ENCODE data around the gene CEP120.
A peak's percentile ranks its signal among the peaks of the same experiment; 100 is the strongest.
"Not testable (repeated sequence)": the region's sequence is repeated elsewhere in the genome, so short reads cannot be mapped to it uniquely, and the experiment has no call there.

CEP120 gene

DNA sequence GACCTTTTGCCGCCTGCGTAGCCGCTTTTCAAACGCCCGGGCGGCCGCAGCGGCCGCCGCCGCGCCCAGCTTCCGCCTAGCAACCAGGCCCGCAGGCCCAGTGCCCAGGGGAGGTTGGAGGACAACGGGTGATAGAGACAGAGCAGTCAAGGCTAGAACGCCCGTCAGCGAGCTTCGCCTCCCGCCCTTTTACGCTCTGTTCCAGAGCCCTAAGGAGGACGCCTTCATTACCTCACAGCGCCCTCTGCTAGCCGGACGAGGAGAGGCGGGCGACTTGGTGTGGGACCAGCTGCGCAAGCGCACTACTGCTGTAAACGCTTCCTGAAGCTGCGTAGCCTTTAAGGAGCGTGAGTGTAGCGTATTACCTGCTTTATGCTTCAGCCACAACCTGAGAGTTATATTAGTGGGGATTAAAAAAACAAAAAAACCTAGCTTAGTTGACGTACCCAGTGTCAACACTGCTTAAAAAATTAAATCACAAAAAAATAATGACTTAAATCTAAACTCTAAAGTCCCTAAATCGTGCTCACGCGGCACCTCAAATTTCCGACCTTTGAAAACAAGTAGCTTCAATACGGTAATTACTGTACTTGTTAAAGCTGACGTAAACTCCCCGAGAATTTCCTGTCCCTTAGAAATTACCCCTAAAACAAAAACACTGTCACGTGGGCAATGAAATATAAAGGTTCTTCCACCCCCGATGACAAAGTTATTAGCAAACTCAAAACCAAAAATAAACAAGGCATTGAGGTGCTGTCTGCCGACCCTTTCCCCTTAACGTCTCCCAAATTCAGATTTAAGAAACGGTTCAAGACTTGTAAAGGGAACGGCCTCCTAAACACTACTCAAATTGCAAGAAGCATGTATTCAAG lies at the start of gene CEP120:
Gene CEP120, minus strand, starts transcription at position 126 of the 872 bp plus-strand sequence. CDS start 405 bp downstream, outside the sequence.
- DNase-seq: peak; percentile 97

DNA sequence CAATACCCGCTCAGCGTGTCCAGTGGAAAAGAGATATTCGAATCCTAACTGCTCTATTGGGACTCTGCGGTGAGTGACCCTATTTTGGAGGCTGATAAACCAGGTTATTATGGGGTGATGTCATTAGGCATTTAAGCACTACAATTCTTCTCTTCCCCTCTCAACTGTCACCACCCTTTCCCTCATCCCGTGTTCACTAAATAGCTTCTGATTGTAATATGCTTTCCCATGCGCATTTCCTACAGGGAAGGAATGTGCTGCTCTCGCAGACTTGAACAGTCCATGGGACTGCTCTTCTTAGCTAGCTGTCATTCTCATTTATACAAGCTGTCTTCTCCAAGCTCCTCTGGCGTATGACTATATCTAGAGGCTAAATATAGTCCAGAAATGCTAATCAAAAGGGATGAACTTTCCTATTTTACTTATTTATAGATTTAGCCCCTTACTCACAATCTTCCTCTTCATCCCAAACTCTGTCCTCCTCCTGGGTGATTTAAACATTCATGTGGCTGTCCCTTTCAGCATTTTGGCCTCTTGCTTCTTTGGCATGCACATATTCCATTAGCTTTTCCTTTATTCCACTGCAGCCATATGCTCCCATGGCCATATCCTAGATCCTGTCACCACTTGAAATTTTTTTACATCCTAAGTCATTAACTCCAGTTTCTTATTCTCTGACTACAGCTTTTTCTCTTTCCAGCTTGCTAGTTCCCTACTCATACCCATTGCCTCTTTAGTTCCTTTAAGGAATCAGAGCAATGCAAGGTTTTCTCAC lies 49.1 kb upstream of the CEP120 start:
- no peak for DNase-seq

DNA sequence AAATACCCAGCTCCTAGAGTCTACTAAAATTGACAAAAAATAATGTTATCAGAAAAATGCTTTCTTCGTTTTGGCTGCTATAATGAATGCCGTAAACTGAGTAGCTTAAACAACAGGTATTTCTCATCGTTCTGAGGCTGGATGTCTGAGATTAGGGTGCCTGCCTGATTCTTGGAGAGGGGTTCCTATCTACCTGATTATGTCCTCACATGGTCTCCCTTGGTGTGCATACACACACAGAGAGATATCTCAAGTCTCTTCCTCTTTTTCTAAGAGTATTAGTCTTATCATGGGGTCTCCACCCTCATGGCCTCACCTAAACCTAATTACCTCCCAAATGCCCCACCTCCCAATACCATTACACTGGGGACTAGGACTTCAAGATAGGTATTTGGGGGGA lies 48.2 kb upstream of the CEP120 start:
- no peak for DNase-seq

DNA sequence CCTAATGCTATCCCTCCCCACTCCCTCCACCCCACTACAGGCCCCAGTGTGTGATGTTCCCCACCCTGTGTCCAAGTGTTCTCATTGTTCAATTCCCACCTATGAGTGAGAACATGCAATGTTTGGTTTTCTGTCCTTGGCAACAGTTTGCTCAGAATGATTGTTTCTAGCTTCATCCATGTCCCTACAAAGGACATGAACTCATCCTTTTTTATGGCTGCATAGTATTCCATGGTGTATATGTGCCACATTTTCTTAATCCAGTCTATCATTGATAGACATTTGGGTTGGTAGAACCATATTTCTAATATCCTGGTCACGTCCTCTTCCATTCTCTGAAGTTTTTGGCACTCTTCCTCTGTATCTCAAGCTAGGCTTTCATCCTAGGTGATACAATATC lies 43.6 kb upstream of the CEP120 start:
- not testable (repeated sequence) for DNase-seq

DNA sequence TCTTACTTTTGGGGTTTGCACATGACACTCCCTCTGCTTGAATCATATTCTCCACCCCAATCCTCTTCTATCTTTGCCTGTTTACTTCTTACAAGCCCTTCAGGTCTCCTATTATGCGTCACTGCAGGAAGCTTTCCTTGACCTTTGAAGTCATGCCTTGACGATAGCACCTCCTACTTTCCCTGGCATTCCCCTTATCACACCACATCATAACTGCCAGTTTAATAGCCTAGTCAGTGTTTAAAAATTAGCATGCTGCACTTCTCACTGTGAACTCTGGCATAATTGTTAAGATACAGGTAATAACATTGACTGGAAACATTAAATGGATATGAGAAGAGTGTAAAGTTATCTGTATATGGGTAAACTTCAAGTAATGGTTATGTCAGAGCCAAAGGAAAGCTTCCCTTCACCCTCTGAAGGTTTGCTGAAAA lies 37.1 kb upstream of the CEP120 start:
- no peak for DNase-seq

DNA sequence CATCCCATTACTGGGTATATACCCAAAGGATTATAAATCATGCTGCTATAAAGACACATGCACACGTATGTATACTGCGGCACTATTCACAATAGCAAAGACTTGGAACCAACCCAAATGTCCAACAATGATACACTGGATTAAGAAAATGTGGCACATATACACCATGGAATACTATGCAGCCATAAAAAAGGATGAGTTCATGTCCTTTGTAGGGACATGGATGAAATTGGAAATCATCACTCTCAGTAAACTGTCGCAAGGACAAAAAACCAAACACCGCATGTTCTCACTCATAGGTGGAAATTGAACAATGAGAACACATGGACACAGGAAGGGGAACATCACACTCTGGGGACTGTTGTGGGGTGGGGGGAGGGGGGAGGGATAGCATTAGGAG lies 35.8 kb upstream of the CEP120 start:
- not testable (repeated sequence) for DNase-seq

DNA sequence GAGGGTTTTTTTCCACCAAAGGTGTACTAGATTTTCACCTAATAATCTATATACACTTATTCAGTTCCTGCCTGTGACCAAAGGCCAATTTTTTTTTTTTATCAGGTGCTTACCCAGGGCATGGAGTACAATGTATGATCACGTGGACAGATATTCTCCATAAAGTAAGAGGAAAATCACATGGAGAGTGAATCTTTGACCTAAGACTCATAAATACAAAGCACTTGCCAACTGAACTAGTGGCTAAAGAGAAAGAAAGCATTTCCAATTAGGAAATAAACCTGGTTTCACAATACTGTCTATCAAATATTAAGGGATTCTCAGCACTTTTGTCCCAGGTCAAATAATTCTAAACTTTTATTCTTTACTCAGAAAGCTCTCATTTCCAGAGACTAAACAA lies 33.0 kb upstream of the CEP120 start:
- DNase-seq: no peak

DNA sequence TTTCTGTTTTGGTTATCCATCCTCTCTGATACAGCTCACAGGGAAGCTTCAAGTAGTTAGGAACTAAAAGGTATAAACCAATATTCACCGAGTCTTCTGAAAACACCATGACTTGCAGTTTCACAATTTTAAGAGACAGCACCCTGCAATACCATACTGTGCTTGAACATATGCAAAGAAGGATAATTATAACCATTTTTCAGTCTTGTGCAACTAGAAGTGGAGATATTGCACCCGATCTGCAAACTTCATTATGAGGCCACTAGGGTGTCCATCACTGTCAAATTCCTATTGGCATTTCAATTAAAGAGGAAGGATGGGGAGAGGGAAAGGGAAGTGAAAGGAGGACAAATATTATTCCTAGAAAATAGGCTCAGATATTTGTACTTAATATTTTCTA lies 32.4 kb upstream of the CEP120 start:
- no peak for DNase-seq

DNA sequence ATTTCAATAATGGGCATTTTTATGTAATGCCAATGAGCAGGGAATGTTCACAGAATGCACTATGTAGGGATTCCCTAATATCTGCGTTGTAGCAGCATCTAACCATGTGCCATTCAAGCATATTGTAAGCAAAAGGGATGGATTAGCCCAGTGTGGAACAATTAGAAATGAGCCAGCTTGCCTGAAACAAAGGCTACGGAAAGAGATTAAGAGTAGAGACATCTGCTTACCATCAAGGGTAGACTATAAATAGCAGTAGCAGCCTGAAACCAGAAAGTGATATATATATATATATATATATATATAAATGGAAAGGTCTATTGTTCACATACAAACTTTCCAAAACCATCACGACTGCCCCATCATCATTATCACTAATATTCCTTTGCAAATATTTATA lies 31.9 kb upstream of the CEP120 start:
- no peak for DNase-seq

DNA sequence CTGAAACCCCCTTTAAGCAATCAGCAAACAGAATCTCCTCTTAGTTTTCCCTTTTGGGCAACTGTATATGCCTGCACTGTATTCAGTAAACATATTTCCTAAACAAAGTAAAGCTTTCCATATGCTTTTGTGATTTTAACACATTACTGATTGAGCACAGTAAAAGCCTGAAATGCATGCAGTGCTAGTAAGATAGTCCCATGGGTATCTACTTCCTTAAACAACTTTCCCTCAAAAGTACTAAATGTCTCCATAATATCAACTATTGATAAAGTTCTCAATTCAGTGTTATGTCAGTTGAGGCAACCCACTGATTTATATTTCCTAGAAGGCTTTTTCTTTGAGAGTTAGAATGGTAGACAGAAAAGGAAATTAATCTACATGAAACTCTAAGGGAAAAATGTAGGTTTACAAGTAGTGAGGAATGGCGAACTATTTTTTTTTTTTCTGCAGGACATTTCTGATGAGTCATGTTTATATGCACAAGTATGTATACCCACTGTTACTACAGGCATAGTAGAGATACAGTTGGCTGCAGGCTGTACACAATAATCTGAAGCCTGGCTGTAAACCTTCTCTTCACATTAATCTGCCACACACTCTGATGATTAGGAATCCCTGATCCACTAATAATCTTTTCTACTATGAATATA lies 31.2 kb upstream of the CEP120 start:
- no peak for DNase-seq

DNA sequence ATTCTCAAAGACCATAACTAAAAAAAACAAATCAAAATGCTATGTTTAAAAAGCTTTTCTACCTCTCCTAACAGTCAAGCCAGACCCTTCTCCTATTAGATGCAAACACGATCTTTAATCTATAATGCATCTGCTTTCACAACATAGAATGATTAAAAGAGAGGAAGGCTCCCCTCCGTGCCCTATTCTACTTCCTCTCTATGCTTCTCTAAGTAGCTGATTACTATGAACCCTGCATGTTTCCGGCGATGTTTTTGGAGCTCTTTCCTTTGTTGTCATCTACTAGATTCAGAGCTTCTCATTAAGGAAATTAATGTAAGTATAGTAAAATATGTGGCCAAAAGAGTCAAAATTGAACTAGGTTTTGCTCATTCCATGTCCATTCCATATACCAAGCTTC lies 29.2 kb upstream of the CEP120 start:
- no peak for DNase-seq

DNA sequence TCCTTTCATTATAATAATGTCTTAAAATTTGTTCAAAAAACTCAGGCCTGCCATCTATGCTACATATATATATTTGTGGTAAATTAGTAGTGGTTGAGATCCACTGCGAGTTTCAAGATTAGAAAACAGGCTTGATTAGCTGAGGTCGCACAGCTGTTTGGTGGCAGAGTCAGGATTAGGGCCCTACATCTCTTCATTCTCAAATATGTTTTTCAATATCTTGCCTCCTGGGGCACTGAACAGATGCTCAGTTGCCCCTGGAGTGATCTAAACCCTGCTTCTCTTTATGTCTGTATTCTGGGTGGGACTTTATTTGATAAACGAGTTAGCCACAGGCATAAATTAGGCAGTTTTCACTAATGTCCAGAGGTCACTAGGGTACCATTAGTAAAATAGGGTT lies 27.8 kb upstream of the CEP120 start:
- DNase-seq: no peak

DNA sequence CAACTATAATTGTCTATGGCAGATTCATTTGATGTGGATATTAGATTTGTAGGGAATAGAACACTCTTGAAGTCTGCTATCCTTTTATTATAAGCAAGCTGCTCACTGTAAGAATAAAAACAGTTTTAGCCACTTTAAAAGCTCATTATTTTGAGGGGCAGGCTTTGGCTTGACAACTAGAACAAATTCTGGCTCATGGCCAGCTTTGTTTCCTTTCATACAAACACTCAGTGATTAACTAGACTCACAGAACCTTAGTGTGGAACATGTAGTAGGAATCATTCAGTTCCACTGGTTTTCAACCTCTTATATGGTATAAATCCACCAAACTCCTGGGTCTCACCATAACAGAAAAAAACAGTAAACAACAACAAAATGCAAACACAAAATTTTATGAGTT lies 27.4 kb upstream of the CEP120 start:
- DNase-seq: no peak

DNA sequence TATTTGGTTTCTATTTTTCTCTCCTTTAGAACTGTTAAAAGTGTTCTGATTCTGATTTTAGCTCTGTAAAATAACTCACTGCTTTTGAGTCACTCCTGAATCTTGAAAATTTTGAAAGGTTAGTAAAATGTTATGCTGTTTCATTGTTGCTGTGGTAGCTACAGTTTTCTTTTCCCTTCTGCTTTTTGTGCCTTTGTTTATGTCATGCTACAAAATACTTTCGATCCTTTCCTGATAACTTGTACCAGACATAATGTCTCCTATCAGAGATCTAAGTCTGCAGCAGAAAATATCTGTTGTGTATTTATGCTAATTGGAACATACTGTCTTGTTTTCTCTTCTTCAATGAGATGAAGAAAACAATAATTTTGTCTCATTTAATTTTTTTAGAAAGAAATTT lies 26.9 kb upstream of the CEP120 start:
- no peak for DNase-seq

DNA sequence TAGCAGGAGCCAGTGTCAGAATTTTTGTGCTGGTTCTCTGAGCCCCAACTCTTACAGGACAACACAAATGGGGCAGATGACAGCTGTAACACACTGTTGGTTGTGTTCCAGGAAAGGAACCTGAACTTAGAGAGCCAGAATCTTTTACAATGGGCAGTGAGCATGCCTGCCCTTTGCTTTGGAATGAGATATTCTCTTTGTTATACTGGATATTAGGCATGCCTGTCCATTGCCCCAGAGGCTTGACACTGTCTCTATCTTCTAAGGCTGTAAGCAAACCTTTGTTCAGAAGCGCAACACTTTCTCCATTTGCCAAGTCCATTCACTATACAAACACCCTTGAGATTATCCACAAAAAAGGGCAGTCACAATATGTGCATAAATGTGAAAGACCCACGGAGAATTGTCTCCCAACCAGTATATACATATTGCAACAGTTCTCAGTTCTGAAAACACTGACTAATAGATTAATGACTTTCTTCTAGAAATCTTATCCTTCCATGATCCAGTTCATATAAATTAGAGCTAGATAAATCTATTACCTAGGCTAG lies 26.3 kb upstream of the CEP120 start:
- no peak for DNase-seq

DNA sequence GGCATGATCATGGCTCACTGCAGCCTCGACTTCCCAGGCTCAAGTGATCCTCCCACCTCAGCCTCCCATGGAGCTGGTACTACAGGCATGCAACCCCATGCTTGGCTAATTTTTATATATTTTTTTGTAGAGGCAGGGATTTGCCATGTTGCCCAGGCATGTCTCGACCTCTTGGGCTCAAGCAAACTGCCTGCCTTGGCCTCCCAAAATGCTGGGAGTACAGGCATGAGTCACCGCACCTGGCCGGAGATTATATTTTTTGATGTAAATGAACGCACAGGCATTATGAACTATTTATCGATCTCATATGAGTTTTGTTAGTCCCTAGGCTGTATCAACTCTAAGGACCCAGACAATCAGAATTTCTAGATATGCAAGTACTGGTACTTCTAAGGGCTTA lies 25.5 kb upstream of the CEP120 start:
- no peak for DNase-seq

DNA sequence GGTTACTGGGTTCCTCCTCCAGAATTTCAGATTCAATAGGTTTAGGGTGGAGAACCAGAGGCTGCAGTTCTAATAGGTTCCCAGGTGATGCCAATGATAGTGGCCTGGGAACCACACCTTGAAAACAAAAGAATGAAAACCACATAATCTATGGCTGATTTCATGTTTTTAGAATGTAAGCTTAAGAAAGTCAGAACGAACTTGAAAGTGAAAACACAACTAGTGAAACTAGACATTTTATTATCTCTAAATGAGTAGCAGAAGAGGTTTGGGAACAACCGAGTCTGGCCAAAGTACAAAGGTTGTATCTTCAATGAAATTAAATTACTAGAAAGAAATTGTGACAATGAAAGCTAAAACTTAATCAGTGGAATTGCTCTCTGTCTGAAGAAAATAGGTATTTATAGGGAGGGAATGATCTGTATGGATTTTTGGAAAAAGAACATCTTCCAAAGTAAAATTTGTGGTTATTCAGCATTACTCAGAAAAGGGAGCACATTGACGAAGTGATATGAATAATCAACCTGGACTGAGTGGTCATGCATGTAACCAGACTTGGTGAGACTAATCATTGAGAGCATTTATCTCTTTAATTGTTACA lies 24.9 kb upstream of the CEP120 start:
- no peak for DNase-seq

DNA sequence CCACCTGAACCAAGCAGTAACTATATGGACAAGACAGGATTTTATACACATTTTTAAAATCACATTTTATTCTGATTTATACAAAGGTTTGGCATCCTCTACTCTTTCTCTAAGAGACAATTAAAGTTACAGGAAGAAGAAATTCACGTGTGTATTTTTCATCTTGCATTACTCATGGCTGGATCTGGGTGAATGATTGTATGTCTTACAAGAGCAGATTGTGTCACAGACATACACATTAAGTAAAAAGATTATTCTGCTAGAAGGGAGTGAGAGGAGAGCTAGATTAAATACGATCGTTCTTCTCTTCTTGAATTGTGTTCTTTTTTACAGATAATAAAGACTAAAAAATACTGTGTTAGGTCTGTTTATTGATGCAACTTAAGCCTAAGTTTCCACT lies 20.8 kb upstream of the CEP120 start:
- no peak for DNase-seq

DNA sequence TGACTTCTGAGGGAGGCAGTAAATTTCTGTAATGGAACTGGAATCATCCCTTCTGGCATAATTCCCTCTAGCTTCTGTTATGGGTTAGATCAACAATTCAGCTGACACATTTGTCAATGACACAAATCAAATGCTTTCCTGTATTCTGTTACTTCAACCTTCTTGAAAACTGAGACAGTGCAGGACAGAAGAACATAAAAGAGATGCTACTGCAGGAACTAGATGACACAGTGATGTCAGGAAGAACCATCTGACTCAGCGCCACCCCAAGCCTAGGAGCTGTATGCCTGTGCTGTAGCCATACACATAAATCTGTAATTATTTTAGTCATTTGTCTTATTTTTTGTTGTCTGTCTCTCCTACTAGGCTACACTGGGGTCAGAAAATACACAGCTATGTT lies 18.2 kb upstream of the CEP120 start:
- DNase-seq: peak; percentile 50 to 63

DNA sequence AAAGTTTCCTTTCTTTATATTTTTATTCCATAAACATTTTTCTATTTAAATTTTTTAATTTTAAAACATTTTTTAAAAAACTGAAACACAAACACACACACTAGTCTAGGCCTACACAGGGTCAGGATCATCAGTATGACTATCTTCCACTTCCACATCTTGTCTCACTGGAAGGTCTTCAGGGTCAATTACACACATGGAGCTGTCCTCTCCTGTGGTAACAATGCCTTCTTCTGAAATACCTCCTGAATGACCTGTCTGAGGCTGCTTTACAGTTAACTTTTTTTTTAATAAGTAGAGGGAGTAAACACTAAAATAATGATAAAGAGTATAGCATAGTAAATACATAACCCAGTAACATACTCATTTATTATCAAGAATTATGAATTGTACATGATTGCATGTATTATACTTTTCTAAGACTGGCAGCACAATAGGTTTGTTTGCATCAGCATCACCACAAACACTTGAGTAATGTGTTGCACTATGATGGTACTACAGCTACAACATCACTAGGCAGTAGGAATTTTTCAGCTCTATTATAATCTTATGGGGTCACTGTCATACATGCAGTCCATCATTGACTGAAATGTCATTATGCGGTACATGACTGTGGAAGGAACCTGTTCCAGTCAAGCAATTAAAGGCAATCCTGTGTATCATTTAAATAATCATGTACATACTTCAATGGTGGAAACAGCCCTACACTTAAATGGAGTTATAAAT lies 17.4 kb upstream of the CEP120 start:
- DNase-seq: no peak

DNA sequence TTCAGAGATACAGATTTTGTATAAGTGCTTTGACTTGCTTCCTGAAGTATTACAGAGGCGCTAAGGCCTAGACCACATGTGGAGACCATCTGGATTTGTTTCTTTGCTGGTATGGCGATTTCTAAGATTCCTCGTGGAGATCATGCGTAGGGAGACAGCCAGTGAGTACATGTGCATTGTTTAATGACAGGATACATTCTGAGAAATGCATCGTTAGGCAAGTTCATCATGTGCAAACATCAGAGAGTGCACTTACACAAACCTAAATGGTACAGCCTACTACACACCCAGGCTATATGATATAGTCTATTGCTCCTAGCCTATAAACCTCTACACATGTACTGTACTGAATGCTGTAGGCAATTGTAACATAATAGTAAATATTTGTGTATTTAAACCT lies 16.5 kb upstream of the CEP120 start:
- DNase-seq: no peak

DNA sequence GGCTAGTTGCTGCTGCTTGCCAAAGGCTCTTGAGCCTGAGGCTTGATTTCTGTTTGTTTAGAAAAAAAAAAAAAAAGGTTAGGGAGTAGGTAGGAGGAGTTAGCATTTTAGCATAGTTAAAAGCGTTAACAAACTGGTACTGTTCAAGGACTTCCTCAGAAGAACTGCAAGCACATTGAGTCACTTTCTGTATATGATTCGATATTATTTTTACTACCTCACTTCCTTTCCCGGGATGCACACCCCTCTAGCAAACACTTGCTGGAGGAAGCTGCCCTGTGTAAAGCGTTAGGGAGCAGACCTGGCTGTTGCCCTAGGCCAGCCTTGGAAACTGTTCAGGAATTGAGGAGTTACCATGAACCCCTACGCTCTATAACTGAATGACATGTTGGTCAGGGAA lies 15.7 kb upstream of the CEP120 start:
- DNase-seq: no peak

All from activated T-cell treated with anti-CD3 and anti-CD28 coated beads, Interleukin-2, amount 50 U/mL, for 48 hours (primary cell).